ENCODE data around the gene HS3ST2.
A peak's percentile ranks its signal among the peaks of the same experiment; 100 is the strongest.

Gene HS3ST2

DNA sequence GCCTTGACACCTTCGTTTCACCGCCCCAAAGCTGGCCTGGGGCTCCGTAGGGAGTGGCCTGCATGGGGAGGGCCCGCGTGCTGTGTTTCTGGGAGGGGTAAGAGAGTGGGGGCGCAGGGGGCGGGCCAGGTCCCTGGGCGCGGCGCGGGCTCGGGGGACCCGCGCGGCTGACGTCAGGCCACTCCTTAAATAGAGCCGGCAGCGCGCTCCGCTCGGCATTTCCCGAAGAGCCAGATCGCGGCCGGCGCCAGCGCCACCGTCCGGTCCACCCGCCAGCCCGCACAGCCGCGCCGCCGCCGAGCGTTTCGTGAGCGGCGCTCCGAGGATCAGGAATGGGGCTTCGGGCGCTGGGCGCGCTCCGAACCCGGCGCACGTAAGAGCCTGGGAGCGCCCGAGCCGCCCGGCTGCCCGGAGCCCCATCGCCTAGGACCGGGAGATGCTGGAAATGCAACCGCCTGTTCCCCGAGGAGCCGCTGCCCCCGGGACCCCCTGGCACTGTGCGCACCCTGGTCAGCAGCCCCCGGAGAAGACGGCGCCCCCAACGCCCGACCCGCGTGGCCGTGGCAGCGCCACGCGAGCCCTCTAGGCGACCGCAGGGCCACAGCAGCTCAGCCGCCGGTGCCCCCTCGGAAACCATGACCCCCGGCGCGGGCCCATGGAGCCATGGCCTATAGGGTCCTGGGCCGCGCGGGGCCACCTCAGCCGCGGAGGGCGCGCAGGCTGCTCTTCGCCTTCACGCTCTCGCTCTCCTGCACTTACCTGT, at the start of gene HS3ST2:
Gene HS3ST2 (plus strand): TSS at position 215 of the 763 bp plus-strand sequence. CDS start 449 bp downstream, at position 664.
- DNase-seq = no peak

DNA sequence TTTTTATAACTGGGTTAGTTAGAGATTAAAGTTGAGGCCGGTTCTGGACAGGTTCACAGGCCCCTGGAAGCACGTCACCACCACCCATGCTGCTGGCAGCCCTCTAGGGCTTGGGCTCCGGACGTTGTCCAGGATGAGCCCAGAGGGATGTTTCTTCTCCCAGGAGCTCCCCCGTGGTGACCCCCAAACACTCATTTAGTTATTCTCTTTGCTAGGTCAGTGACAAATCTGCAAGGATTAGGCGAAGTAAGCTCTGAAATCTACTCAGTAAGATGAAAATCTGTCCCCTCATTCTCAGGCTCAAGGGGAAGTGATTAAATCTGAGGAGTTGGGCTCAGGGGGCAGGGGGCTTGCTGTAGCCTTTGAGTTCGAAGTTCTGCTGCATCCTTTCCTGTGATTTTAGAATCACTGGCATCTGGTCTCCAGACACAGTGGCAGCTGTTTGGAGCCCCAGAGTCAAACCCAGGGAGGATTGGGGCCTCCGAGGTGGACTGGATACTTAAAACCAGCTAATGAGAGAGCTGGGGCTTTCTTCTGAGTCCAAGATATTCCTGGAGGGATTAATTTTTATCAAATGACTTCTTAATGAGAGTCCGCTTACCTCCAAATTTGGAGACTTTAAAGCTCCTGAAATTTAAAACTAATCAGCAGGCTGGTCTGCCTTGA, 49.2 kb upstream of the HS3ST2 start:
- DNase-seq = no peak

DNA sequence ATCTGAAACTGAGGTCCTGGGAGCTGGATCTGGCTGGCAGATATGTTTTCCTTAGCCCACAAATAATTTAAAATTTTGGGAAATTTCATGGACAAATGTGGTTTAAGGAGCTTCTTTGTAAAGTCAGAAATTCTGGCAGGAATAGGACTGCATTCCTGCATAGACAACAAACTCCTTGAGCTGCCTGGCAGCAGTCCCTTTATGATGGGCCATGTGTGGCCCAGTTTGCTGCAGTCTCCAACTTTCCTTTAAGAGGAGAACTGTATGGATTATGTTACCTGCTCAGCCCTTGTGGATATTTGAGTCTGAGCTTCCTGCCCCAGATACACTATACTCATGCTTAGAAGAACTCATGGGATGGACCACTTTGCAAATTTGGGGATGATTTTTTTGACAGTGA, 48.5 kb upstream of the HS3ST2 start:
- no peak for DNase-seq

DNA sequence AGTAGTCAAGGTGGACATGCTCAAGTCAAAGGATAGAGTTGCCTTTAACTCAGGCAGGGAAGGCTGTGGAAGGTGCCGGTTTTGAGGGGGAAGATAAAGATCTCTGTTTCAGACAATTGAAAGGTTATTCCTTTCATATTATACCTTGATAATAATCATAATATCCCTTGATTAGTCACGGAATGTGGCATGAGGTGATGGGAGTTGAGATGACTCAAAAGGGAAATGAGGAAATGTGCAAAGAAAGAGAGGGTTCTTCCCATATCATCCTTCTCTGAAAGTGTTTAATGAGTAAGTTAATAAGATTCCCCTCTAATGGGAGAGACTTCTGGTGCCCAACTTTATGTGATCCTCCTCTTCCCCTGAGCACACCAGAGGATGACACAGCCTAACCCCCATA, 43.1 kb upstream of the HS3ST2 start:
- no peak for DNase-seq

DNA sequence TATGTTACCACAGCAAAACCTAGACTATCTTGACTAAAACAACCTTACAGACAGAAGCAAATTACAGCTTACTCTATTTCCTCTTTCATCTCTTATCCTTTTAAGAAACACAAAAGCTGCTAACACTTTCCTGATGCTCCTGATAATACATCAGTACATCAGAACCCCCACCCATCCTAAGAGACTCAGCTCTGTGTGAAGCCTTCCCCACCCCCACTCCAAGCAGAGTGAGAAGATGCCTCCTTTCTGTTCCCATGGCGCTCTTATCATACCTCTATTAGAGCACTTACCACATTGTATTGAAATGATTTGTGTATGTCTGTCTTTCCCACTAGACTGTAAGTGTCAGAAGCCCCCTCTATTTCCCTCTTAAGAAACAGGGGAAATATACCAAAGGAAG, 42.4 kb upstream of the HS3ST2 start:
- no peak for DNase-seq

DNA sequence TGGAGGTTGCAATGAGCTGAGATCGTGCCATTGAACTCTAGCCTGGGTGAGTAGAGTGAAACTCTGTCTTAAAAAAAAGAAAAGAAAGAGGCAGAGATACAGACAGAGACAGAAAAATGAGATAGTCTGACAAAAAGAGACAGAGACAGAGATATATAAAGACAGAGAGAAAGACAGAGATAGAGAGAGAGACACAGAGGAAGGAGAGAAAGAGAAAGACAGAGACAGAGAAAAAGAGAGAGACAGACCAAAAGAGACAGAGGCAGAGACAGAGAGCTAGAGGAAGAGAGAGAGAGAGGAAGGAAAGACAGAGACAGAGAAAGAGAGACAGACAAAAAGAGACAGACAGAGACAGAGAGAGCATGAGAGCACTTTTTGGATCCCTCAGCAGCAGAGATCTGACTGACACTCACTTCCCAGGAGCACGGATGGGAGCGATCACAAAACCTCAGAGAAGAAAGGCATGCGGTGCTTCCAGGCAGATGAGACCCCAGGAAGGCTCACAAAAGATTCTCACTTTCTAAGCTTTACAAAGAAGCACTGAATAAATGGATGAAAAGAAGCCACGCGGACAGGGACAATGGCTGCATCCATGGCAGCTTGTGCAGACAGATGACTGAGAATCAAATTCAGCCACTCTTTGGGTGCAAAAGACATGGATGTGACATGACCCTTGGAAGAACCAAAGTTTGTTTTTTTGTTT, 38.6 kb upstream of the HS3ST2 start:
- DNase-seq = no peak

DNA sequence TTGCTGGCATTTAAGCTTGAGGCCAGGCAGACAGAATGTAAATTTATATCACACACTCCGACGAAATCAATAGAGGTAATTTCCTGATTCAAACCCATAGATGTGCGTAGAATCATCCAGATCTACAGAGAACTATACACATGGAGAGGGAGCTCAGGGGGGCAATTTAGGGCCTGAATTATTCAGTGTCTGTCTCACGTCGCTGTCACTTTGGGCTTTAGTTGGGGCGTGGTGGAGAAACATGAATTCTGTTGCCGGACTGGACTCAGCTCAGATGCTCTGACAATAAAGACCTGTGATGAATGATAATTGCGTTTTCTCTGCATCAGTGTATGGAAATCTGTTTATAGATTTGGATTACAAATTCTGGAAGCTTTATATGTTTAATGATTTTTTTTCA, 32.5 kb upstream of the HS3ST2 start:
- DNase-seq = no peak

DNA sequence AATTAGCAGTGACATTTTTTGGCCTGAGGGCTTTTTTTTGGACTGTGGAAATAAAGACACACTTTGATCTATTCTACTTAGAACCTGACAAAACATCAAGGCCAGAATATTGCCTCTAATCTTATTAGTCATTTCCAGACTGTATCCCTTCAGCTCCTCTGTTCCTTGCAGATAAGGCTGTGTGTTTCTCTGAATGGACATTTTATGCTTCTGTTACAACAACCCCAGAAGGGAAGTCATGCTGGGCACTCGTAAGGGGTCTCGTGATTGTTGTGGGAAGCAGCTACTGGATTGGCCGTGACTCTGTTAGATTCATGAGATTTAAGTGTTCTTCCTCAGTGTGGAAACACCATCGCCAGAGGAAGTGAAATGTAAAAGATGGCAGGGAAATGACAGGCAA, 31.6 kb upstream of the HS3ST2 start:
- DNase-seq = no peak

DNA sequence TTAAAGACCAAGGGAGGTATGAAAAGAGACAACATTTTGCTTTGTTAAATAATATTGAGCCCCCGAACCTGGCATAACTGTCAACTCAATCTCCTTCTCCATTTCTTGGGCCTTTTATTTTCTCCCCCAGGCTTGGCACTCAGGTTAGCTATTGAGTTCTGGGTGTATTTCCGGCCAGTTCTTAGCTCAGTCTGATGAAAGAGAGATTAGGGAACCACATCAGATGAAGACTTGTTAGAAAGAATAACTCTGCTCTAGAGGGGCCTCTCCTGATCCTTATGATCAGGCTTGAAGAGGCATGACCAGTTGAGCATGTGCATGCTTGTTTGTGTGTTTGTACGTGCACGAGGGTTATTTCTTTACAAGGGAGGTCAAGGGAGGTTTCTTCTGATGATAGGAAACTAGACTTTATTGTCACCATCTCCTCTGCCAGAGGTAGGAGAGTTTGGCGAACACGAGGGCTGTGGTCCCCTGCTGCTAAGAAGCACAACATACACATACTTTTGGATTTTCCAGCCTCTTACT, 29.2 kb upstream of the HS3ST2 start:
- no peak for DNase-seq

DNA sequence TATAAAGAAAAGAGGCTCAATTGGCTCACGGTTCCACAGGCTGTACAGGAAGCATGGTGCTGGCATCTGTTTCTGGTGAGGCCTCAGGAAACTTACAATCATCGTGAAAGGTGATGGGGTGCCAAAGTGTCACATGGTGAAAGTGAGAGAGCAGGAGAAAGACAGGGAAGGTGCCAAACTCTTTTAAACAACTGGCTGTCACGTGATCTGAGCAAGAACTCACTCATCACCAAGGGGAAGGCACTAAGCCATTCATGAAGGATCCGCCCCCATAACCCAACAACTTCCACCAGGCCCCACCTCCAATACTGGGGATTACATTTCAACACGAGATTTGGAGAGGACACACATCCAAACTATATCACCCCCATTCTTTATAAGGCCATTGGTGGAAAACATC, 28.4 kb upstream of the HS3ST2 start:
- DNase-seq = no peak

DNA sequence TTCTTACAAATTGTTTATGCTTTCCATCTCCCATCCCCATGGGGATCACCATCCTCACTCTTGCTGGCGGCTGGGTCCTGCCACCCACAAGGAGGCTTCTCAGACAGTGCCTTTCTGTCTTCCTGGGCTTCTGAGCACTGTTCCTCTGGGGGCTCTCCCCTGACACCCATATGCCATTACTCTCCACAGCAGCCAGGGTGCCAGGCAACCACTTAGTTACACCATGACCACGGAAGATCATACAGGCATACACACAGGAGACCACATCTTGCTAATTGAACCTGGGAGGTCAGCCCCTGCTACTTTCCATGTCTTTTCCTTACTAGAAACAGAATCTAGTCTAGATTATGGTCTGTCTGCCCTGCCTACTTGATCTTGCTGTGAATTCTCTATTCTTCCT, 27.7 kb upstream of the HS3ST2 start:
- DNase-seq = no peak

DNA sequence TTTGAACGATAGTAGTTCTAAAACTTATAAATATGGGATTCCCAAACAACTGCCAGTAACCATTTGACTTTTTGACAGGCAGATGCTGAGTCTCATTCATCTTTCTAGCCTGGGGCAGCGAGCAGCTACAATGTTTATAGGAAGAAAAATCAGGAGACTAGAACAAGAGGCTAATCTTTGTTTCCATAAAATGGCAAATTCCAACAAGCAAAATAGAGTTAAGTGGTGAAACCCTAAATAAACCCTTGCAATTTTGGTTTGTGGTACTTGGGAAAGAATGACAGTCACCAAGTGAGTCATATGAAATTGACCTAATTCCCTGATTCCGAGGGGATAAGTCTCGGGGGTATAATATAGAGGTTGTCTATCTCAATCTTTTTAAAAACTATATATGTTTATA, 27.3 kb upstream of the HS3ST2 start:
- DNase-seq = no peak

DNA sequence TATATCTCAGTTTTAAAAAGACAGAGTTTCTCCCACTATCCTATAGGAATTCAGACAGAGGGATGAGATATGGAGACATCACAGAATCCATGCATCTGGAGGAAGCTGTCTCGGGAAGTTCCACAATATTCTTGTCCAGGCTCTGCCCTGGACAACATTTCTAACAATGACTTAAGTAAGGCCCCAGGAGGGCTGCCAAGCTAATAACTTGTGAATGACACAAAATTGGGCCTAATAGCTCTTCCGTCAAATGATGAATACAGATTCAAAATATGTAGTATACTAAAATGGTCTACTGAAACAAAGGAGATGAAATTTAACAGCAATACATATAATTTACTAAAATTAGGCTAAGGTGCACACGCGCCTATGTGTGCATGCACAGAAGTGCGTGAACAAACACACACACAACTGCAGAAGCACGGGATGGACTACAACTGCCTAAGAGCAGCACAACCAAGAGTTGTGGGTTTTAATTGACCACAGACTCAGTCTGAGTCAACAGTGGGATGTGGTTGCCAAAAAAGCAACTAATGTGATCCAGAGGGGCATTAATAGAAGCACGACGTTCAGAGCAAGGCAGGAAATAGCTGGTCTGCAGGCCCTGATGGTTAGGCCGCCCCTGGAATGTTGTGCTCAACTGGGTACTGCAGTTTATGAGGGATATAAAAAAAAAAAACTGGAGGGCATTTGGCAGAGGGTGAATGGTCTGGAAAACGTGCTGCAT, 26.3 kb upstream of the HS3ST2 start:
- peak; percentile 29 for DNase-seq

DNA sequence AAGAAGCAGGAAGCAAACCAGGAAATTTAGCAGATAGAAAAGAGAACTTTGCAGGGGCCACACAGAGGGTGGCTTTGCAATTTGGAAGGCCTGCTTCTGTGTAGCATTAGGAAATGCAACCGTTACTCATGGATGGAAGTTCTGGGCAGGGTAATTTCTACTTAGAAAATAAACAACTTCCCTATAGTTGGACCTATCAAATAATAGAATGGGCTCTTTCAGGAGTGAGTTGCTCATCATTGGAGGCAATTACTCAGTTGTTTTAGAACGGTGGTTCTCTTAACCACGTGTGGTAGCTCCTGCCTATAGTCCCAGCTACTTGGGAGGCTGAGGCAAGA, 25.8 kb upstream of the HS3ST2 start:
- no peak for DNase-seq

DNA sequence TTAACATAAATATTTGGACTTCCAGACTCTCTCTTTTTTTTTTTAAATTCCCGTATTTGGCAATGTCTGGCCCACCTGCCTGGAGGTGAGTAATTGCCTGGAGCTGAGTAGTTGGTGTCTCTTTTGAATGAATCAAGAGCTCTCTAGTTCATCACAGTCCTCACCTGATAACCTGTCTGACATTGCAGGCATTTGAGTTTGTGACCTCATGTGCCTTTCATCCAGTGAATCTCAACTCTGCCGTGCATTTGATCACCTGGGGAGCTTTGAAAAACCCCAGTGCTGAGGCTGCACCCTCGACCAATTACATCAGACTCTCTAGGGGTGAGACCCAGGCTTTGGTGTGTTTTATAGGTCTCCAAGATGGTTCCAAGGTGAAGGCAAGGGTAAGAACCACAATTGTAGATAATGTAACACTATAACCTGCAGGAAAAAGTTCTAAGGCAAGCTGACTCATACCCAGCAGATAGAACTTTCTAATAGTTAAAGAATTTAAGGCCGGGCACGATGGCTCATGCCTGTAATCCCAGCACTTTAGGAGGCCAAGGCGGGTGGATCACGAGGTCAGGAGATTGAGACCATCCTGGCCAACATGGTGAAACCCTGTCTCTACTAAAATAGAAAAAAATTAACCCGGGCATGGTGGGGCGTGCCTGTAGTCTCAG, 24.5 kb upstream of the HS3ST2 start:
- DNase-seq = no peak

DNA sequence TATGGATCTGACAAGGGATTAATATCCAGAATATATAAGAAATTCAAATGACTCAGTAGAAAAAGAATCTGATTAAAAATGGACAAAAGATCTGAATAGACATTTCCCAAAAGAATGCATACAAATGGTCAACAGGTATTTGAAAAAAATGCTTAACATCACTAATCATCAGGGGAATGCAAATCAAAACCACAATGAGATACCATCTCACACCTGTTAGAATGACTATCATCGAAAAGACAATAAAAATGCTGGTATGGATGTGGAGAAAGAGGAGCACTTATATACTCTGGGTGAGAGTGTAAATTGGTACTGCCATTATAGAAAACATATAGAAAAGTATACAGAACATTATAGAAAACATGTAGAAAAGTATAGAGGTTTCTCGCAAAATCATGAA, 16.4 kb upstream of the HS3ST2 start:
- DNase-seq = no peak

DNA sequence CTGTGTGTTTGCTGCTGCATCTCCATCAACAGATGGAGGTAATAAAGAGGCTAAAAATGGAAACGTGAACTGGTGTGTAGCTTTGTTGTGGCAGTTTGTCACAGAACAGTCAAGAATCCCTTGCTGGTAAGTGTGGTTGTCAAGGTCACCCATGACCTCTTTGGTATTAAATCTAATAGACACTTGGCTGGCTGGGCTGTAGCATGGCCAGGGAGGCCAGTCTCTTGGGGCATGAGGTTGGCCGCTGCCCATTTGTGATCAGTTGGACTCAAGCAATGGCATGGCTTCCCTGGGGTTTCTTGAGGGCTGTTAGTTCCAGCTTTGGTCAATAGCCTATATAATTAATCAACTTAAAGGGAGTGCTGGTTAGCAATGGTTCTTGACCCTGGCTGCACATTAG, 14.8 kb upstream of the HS3ST2 start:
- DNase-seq = no peak

DNA sequence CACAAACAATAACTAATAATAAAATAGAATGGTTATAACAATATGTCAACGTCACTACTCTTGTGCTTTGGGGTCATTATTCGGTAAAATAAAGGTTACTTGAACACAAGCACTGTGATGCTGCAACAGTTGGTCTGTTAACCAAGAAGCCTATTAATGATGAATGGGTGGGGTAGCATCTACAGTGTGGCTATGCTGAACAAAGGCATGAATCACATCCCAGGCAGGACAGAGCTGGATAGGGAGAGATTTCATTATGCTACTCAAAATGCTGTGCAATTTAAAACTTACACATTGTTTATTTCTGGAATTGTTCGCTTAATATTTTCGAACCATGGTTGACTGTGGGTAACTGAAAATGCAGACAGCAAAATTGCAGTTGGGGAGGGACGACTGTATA, 9.1 kb upstream of the HS3ST2 start:
- DNase-seq = no peak

DNA sequence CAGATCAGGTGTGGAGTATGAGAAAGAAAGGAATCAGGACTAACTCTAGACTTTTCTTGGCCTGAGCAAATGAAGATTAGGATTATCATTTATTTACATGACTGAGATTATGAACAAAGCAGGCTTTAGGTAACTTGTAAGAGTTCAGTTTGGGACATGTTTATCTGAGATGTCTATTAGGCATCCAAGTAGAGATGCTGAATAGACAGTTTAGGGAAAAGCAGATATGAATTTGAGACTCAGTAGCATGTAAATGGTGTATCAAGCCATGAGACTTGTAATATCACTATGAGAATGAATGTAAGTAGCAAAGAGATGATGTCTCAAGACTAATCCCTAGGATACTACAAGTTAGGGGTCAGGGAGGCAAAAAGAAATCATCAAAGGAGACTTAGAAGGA, 8.6 kb upstream of the HS3ST2 start:
- DNase-seq = no peak

DNA sequence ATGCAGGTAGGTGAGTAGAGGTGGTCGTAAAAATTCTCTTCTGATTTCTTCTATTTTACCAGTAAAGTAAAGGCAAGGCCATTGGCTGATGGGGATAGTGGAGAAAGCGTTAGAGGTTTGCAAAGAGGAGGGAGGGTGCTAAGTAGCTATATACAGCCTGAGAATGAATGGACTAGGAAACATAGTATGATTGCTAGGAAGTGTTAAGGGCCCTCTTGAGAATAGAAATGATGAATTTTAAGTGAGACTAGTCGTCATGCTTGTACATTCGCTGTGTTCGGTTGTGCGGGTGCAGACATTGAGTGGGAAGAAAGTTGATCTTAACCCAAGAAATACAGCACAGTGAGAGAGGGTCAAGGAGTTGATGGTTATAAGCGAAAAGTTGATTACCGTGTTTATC, 7.2 kb upstream of the HS3ST2 start:
- DNase-seq = no peak

DNA sequence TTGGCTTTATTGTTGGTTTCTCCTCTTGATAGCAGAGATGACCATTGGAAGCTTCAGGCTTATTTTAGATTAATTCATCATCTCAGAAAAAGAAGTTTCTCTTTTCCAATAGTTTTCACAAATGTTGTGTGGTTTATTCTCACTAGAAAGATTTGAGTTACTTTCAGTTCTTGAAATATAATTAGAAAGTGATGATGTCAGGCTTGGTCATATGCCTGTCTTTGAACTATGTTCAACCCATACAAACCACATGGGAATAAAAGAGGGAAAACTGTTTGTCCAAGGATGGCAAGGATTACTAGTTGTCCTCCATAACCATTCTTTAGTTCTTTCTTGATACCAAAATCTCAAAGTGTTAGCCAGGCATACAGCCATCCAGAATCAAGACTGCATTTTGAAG, 3.7 kb upstream of the HS3ST2 start:
- DNase-seq = no peak

DNA sequence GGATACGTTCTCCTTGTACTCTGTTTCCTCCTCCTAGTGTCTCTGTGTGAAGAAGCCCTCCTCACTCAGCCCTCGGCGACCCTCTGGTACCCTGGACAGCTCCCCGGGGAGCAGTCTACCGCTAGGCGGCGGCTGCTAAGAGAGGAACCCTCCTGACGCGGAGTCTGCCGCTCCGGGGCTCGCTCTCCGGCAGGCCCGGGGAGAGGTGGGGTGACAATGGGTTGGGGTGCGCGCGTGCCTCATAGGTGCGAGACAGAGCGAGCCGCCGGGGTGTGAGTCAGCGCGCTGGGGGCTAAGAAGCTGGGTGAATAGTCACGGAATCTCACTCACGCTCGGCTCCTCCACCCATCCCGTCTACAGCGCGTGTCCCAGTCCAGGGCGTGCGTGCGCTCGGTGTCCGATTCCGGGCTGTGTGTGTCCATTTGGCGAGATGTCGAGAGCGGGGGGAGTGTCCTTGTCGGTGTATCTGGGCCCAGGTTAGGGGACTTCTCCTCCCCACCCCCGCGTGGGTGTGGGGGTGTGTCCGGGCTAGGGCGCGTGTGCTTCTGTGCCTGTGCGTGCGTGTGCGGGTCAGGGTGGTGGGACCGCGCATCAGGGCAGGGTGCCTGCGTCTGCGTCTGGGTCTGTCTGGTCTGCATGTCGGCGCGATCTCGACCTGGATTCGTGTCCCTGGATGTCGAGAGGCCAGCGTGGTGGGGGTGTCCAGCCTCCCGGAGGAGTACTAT, 577 bp upstream of the HS3ST2 start:
- no peak for DNase-seq

Measured in DMS79 (cell line).